Panc1 (cell line): ENCODE results near the gene VARS2. TPM values are rescaled to one million over a fixed set of nuclear protein-coding genes. Genes with fewer than 3 reads are reported as not detected.
"Not testable (repeated sequence)": the region's sequence is repeated elsewhere in the genome, so short reads cannot be mapped to it uniquely, and the experiment has no call there.

ENCODE experiments used
- ATAC-seq: fragments of 200-7000 bp; cut with Tn5 transposase; 2 replicates; pipeline ENCODE4 v1.9.1; 2020; ENCODE audit warnings: mild to moderate bottlenecking, moderate library complexity
- BruUV-seq: library from RNA; stranded (reverse); fragments of 400-500 nt; replicated peaks from 2 replicates; lab custom pipeline; 2021; lab: Mats Ljungman, UMichigan
- CTCF ChIA-PET: fragments of 300-600 bp; sonication (Branson Sonifier 250); formaldehyde crosslinking; loops from one replicate; lab custom pipeline; 2022; ENCODE audit warnings: antibody characterized with exemption; lab: Charles Lee
- POLR2A ChIA-PET: fragments of 300-600 bp; sonication (Branson Sonifier 250); formaldehyde crosslinking; loops from one replicate; lab custom pipeline; 2022; ENCODE audit warnings: antibody characterized with exemption; lab: Charles Lee
- DNase-seq: peaks from one replicate; pipeline ENCODE4 v3.0.0-alpha.2; 2010; ENCODE audit warnings: low read depth, low spot score
- H3K27ac ChIP-seq: 2 replicates; pipeline ENCODE4 v1.5.1; 2011; ENCODE audit warnings: mild to moderate bottlenecking, low read length, inconsistent platforms
- H3K27me3 ChIP-seq: fragments of 200-500 bp; sonication (Bioruptor generic); 2 replicates; pipeline ENCODE4 v1.6.0; 2014; ENCODE audit warnings: low read length, inconsistent platforms; ENCODE audit not compliant: control insufficient read depth, insufficient read depth
- H3K36me3 ChIP-seq: fragments of 200-500 bp; sonication (Bioruptor generic); 2 replicates; pipeline ENCODE4 v1.5.1; 2014; ENCODE audit warnings: inconsistent platforms, mild to moderate bottlenecking, low read length, moderate library complexity; ENCODE audit not compliant: control insufficient read depth, insufficient read depth
- H3K4me1 ChIP-seq: 2 replicates; pipeline ENCODE4 v1.5.1; 2011; ENCODE audit warnings: inconsistent platforms, mild to moderate bottlenecking, low read length, moderate library complexity; ENCODE audit not compliant: control insufficient read depth, insufficient read depth
- H3K4me3 ChIP-seq, 2 experiments: 2 replicates each; pipeline ENCODE4 v1.5.1; 2011 to 2012; ENCODE audit warnings: low read depth in 2 of 2, low read length in 2 of 2, mild to moderate bottlenecking in 2 of 2, inconsistent platforms in 1 of 2, moderate library complexity in 1 of 2
- H3K9me3 ChIP-seq: fragments of 200-500 bp; sonication (Bioruptor generic); 2 replicates; pipeline ENCODE4 v1.5.1; 2014; ENCODE audit warnings: low read depth, mild to moderate bottlenecking, inconsistent platforms, low read length, moderate library complexity; ENCODE audit not compliant: control insufficient read depth, insufficient read depth
- POLR2AphosphoS5 ChIP-seq: IDR thresholded peaks from 2 replicates; pipeline ENCODE4 v1.6.1; 2012; ENCODE audit warnings: mild to moderate bottlenecking, low read depth, low read length, moderate library complexity
- SIN3A ChIP-seq: IDR thresholded peaks from 2 replicates; pipeline ENCODE4 v1.6.1; 2012; ENCODE audit warnings: low read depth, mild to moderate bottlenecking, low read length, moderate library complexity, borderline replicate concordance; ENCODE audit not compliant: insufficient read depth
- TCF7L2 ChIP-seq: IDR thresholded peaks from 2 replicates; pipeline ENCODE4 v1.6.1; 2011; ENCODE audit warnings: mild to moderate bottlenecking, low read depth, low read length, inconsistent platforms
- in situ Hi-C: cut with HindIII; loops from 2 replicates; pipeline ENCODE4 v1.10.0; 2016; ENCODE audit warnings: low sequenced_read_pairs, low pct_unique_long_range_greater_than_20kb
- intact Hi-C: fragments of 100-400 bp; cut with micrococcal nuclease; formaldehyde crosslinking; loops from one replicate; pipeline ENCODE4 v1.10.0; 2022; ENCODE audit not compliant: unreplicated experiment
- total RNA-seq: library from RNA; stranded (reverse); gene quantifications from one replicate; pipeline ENCODE4 v1.2.1, GENCODE V29; 2021; ENCODE audit not compliant: unreplicated experiment
- TF ChIP-seq, protein P1 (sequence below): fragments of 450-650 bp; IDR thresholded peaks from 2 replicates; pipeline ENCODE4 v1.5.1; 2017; ENCODE audit warnings: mild to moderate bottlenecking
- TF ChIP-seq, protein P2 (sequence below), 2 experiments: IDR thresholded peaks; 2 replicates each; pipeline ENCODE4 v1.6.1; 2011 to 2012; ENCODE audit warnings: low read depth in 2 of 2, control low read depth in 1 of 2, low read length in 1 of 2, mild to moderate bottlenecking in 1 of 2, moderate library complexity in 1 of 2; ENCODE audit not compliant: insufficient read depth in 1 of 2

The VARS2 gene
- total RNA-seq, 1 experiment from 2014 or later = 42.7 TPM

DNA sequence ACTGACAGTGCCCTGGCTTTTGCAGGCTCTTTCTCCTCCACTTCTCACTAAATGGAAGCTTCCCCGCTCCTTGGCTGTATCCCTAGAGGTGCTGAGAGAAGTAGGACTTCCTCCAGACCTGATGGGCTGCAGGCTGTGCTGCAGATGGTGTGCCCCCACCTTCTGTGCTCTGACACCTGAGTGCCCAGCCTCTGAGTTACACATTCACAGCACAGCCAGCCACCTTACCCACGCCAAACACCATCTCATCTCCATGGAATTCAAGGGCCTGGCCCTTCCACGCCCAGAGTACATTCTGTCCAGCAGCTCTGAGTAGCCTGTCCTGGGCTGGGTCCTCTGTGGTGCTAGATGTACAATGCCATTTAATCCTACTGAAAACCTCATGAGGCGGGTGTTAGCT, 12.6 kb downstream of the VARS2 start:
- intact Hi-C loops = no loop called here
- no TSS peak for BruUV-seq
- no peak overlapping the region for H3K4me3 ChIP-seq
- TF ChIP-seq, protein P1, sequence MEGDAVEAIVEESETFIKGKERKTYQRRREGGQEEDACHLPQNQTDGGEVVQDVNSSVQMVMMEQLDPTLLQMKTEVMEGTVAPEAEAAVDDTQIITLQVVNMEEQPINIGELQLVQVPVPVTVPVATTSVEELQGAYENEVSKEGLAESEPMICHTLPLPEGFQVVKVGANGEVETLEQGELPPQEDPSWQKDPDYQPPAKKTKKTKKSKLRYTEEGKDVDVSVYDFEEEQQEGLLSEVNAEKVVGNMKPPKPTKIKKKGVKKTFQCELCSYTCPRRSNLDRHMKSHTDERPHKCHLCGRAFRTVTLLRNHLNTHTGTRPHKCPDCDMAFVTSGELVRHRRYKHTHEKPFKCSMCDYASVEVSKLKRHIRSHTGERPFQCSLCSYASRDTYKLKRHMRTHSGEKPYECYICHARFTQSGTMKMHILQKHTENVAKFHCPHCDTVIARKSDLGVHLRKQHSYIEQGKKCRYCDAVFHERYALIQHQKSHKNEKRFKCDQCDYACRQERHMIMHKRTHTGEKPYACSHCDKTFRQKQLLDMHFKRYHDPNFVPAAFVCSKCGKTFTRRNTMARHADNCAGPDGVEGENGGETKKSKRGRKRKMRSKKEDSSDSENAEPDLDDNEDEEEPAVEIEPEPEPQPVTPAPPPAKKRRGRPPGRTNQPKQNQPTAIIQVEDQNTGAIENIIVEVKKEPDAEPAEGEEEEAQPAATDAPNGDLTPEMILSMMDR = no peak
- TF ChIP-seq TCF7L2 = no peak
- TF ChIP-seq, protein P2, sequence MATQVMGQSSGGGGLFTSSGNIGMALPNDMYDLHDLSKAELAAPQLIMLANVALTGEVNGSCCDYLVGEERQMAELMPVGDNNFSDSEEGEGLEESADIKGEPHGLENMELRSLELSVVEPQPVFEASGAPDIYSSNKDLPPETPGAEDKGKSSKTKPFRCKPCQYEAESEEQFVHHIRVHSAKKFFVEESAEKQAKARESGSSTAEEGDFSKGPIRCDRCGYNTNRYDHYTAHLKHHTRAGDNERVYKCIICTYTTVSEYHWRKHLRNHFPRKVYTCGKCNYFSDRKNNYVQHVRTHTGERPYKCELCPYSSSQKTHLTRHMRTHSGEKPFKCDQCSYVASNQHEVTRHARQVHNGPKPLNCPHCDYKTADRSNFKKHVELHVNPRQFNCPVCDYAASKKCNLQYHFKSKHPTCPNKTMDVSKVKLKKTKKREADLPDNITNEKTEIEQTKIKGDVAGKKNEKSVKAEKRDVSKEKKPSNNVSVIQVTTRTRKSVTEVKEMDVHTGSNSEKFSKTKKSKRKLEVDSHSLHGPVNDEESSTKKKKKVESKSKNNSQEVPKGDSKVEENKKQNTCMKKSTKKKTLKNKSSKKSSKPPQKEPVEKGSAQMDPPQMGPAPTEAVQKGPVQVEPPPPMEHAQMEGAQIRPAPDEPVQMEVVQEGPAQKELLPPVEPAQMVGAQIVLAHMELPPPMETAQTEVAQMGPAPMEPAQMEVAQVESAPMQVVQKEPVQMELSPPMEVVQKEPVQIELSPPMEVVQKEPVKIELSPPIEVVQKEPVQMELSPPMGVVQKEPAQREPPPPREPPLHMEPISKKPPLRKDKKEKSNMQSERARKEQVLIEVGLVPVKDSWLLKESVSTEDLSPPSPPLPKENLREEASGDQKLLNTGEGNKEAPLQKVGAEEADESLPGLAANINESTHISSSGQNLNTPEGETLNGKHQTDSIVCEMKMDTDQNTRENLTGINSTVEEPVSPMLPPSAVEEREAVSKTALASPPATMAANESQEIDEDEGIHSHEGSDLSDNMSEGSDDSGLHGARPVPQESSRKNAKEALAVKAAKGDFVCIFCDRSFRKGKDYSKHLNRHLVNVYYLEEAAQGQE (IDR thresholded peaks at IDR 0.05; ENCODE audit: insufficient read depth in 1 of 2, low read depth in 2 of 2, low read length in 1 of 2) = no peak
- no peak for TF ChIP-seq SIN3A
- no peak for TF ChIP-seq POLR2AphosphoS5
- DNase-seq (no peak), ATAC-seq (no peak)
- H3K27ac ChIP-seq = no peak overlapping the region
- H3K9me3 ChIP-seq = 0 out of 2 replicates have a peak, but pooled peaks cover 3% of the 10 kb centered on the region
- CTCF ChIA-PET = no interaction called here
- H3K36me3 ChIP-seq = no peaks in the 10 kb centered on the region
- in situ Hi-C loops = no loop called here
- POLR2A ChIA-PET = no interaction called here
- H3K4me1 ChIP-seq = no peaks in the 10 kb centered on the region
- no peaks in the 10 kb centered on the region for H3K27me3 ChIP-seq

DNA sequence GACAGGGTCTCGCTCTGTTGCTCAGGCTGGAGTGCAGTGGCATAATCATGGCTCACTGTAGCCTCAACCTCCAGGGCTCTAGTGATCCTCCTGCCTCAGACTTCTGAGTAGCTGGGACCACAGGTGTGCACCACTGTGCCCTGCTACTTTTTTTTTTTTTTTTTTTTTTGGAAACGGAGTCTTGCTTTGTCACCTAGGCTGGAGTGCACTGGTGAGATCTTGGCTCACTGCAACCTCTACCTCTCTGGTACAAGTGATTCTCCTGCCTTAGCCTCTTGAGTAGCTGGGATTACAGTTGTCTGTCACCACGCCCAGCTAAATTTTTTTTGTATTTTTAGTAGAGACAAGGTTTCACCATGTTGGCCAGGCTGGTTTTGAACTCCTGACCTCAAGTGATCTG, 13.0 kb downstream of the VARS2 start:
- intact Hi-C loops, H3K27me3 ChIP-seq, in situ Hi-C loops, H3K4me3 ChIP-seq, H3K9me3 ChIP-seq, H3K36me3 ChIP-seq, H3K4me1 ChIP-seq, ATAC-seq, BruUV-seq, H3K27ac ChIP-seq, DNase-seq: not testable (repeated sequence)
- CTCF ChIA-PET = interaction anchor here (0.6 kb wide), 1 partner anchor 102 kb away, joined by 4 read pairs; no protein-coding TSS in a partner anchor
- POLR2A ChIA-PET = interaction anchor here (0.7 kb wide), 1 partner anchor 713 kb away, joined by 11 read pairs; no protein-coding TSS in a partner anchor

DNA sequence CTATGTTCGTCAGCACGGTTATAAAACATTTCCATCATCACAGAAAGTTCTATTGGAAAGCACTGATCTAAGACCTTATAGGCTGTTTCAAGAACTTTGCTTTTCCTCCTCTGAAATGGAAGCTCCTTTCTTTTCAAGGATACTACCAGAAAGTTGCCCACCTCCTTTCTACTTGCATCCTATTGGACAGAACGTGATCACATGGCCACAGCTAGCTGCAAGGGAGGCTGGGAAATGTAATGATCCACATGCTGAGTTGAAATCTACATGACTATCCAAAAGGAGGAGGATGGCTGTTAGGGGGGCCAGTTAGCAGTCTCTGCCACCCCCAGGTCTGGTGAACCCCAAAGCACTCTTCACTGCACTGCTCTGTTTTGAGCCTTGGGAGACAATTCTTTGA, 14.6 kb downstream of the VARS2 start:
- POLR2A ChIA-PET = no interaction called here
- no peaks in the 10 kb centered on the region for H3K27me3 ChIP-seq
- intact Hi-C loops (no loop called here), in situ Hi-C loops (no loop called here)
- DNase-seq (no peak), ATAC-seq (no peak)
- no peaks in the 10 kb centered on the region for H3K36me3 ChIP-seq
- TF ChIP-seq, protein P2 (IDR thresholded peaks at IDR 0.05; ENCODE audit: insufficient read depth in 1 of 2, low read depth in 2 of 2, low read length in 1 of 2) = no peak
- no peak for TF ChIP-seq POLR2AphosphoS5
- no peak for TF ChIP-seq TCF7L2
- TF ChIP-seq, protein P1 = no peak
- TF ChIP-seq SIN3A = no peak
- H3K4me1 ChIP-seq = no peaks in the 10 kb centered on the region
- 0 out of 2 replicates have a peak, but pooled peaks cover 3% of the 10 kb centered on the region for H3K9me3 ChIP-seq
- BruUV-seq = no TSS peak
- no peak overlapping the region for H3K4me3 ChIP-seq
- no peak overlapping the region for H3K27ac ChIP-seq
- CTCF ChIA-PET = interaction anchor here (0.6 kb wide), 1 partner anchor 203 kb away, joined by 6 read pairs; no protein-coding TSS in a partner anchor
